Inflammatory macrophage (primary cell): Measurements from ENCODE around the gene DTNB.

Experiments
- DNase-seq, 2 donors: peaks; one replicate each; pipeline ENCODE4 v3.0.0-alpha.2; 2020 to 2022

DTNB gene

DNA sequence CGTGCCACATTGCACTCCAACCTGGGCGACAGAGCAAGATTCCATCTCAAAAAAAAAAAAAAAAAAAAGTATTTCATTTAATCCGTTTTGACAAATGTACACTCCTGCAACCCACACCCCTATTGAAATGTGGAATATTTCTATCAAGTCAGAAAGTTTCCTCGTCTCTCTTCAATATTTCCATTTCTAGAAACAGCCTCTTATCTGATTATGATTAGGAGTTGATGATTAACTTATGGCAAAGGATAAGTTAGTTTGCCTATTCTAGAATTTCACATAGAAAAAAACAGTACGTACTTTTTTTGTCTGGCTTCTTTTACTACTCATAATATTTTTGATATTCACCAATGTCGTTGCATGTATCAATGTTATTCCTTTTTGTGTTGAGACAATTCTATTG lies 224.6 kb downstream of the DTNB start:
- no peak for DNase-seq

DNA sequence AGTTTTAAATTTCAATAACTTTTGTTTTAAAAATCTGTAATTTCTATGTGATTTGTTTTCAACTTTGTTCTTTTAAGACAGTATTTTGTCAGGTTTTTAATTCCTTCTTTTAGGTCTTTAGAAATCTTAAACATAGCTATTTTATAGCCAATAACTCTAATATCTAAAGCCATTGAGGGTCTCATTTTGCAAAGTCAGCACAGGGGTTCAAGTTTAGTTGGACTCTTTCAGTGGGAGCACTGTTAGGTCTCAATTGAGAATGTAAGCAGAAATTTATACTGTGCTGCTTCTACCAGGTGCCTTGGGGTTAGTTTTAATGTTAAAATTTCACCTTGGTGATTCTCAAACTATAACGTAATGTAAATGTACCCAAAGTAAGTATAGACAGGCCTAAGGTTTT lies 226.4 kb downstream of the DTNB start:
- no peak for DNase-seq

DNA sequence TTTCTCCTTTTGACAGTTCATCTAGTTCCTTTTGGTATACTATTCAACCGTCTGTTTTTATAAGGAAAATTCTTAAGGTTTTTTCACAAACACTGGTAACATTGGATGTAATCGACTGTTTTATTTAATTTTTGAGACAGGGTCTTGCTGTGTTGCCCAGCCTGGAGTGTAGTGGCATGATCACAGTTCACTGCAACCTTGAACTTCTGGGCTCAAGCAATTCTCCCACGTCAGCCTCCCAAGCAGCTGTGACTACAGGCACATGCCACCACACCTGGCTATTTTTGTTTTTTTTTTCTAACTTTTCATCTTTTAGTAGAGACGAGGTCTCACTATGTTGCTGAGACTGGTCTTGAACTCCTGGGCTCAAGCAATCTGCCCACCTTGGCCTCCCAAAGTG lies 227.3 kb downstream of the DTNB start:
- DNase-seq = no peak

DNA sequence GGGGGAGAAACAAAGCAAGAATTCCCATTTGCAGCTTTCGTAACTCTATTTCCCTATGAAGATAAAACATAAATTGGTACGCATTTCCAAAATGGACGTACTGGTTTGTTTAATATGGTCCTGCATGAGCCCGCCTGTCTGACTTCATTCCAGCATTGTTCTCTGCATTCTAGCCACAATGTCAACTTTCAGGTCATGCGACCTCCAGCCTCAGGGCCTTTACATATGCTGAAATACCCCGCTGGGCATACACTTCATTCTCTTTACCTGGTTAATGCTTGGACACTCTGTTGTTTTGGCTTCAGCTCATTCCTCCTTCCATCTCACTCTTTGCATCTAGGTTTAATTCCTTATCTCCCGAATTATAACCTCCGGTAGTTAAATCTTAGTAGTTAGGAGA lies 227.9 kb downstream of the DTNB start:
- DNase-seq = no peak

DNA sequence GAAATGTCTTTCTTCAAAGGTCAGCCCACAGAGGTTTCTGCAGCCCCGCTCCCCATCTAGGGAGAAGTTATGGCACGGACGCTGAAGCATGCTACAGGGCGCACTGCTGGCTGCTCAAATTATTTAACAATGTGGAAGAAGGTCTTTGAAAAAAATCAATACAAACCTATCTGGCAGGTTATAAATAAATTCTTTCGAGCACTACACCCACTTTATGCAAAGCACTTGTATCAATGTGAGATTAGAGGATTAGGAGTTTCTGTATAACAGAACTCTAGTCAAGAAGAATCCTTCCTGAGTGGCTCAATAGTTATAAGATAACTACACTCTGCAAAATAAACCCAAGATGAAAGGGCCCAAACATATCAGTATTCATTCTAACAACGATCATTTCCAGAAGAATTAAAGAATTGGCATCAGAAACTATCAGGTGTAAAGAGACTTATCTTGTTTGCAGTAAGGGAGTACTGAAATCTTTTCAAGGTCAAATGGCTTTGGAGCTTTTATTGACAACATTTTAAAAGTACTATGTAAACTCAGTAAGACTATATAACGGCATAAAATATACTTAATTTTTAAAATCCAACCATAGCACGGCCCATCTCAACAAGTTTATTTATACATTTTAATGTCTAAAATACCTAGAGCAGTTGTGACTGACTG lies 228.6 kb downstream of the DTNB start:
- no peak for DNase-seq

DNA sequence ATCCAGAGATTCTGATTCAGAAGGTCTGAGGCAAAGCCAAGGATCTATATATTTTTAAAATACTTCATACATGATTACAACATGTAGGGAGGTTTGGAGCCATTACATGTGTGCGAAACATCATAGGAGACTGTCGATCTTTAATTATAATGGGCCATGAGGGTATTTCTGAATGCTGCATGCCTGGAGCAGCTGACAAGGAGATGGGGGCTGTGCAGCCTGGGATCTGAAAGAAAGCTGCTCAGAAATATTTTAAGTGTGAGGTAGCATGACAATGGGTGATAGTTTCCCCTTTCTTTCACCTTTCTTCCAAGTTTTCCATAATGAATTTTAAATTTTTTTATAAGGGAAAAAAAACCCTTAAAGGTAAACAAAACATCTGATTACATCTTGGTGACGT lies 229.6 kb downstream of the DTNB start:
- DNase-seq = no peak

DNA sequence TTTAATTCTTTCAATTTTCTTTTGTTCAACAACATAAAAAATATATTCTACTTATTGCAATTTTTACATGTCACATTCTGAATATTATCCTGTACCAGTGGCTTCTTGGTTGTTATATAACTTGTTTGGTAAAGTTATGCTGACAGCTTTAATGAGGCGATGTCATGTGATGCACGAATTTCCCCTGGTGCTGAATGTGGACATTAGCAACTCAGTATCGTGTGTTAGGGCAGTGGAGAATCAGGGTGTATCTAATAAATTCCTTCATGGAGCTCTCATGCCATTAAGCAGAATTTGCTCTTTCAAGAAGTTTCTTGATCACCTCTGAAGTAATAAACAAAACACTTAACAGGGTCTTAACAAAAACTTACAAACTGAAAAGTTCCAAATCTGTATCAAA lies 232.0 kb downstream of the DTNB start:
- DNase-seq = no peak

DNA sequence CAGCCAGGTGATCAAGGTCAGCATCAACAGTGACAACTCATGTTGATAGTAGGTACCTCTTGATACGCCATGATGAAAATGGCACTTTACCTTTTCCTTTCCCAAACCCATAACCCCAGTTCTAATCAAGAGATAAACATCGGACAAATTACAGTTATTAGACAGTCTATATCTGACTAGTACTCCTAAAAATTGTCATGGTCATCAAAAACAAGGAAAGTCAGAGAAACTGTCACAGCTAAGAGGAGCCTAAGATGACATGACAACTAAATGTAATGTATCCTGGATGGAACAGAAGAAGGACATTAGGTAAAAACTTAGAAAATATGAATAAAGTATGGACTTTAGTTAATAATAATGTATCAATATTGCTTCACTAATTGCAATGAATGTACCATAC lies 234.6 kb downstream of the DTNB start:
- no peak for DNase-seq

DNA sequence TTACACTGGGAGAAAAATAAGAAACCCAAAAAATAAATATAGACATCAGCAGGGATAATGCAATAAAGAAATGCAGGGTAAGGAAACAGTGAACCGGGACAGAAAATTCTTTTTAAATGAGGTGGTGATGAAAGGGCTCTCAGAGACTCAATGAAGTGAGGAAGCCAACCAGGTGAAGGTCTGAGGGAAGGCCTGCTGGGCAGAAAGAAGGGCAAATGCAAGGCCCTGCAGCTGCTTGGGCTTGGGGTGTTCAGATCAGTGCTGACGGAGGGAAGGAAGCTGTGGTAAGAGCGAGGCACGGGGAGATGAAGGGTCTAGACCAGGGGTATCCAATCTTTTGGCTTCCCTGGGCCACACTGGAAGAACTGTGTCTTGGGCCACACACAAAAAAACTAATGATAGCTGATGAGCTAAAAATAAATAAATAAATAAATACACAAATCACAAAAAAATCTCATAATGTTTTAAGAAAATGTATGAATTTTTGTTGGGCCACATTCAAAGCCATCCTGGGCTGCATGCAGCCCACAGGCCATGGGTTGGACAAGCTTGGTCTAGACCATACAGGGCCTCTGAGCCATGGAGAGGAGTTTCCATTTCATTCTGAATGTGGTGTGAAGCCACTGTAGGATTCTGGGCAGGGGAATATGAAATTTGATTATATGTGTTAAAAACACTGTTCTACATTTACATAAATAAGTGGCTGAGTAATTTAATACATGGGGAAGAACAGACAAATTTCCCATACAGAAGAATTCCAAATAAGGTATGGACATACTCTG lies 235.3 kb downstream of the DTNB start:
- DNase-seq = no peak

DNA sequence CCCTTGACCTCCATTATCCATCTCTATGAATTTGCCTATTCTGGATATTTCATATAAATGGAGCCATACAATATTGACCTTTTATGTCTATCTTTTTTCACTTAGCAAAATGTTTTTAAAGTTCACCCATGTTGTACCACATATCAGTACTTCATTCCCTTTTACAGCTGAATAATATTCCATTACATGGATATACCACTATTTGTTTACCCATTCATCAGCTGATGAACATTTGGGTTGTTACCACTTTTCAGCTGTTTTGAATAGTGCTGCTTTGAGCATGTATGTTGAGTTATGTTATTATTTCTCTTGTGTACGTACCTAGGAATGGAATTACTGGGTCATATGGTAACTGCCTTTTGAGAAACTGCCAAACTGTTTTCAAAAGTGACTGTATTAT lies 238.0 kb downstream of the DTNB start:
- no peak for DNase-seq

DNA sequence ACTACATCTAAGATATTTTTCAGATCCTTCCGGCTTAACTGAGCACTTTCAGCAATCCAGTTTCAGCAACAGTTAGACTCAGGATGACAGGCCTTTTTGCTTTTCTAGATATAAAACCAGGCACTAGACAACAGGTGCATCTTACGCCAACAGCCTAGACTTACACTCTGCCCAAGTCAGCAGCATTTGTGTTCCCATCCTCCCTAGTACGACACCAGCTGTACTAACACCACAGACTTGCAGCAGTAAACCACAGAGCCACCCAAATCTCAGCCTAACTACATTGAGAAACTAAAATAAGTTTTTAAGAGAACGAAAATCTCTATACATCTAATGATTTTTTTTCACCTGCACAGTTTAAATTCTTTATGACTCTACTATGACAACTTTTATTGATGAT lies 241.8 kb downstream of the DTNB start:
- no peak for DNase-seq

DNA sequence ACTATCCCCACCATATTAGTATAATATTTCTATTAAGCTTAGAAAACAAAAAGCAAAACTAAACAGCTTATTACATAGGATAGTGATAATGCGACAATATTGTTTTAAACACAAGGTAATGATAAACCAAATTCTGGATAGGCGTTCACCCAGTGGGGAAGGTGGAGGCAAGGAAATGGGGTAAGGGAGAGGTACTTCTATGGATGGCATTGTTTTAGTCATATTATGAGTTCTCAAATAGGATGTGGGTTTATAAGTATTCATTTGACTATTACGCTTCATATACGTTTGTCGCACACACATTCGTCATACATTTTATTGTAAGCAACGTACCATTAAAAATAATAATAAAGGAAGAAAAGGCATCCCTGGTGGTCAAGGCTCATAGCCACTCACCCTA lies 242.8 kb downstream of the DTNB start:
- DNase-seq = no peak

DNA sequence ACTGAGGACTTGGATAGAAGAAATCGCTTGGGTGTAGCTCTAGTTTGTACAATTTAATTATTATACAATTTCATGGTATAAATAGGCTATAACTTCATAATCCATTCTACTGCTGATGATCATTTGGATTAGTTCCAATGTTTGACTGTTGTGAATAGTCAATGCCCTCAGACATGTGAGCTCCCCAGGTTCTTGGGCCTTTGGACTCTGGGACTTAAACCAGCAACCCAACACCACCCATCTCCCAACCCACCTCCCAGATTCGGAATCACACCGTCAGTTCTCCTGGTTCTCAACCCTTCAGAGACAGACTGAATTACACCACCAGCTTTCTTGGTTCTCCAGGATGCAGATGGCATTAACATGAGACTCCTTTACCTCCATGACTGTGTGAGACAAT lies 247.1 kb downstream of the DTNB start:
- DNase-seq = no peak

DNA sequence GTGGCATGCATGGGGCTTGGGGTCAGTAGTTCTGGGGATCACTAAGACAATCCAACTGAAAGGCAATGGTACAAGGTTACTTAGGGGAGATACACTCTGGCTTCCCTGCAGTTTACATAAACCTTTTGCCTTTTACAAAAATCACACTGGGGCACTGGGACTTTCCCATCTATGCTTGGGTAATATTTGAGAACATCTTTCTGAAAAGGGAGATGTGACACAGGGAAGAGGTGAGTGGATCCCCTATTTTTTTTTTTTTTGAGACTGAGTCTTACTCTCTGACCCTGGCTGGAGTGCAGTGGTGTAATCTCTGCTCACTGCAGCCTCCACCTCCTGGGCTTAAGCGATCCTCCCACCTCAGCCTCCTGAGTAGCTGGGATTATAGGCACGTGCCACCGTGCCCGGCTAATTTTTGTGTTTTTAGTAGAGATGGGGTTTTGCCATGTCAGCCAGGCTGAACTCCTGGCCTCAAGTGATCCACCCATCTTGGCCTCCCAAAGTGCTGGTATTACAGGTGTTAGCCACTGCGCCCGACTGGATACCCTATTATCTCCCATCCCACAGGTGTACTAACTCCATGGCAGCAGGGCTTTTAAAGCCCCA lies 248.8 kb downstream of the DTNB start:
- no peak for DNase-seq

DNA sequence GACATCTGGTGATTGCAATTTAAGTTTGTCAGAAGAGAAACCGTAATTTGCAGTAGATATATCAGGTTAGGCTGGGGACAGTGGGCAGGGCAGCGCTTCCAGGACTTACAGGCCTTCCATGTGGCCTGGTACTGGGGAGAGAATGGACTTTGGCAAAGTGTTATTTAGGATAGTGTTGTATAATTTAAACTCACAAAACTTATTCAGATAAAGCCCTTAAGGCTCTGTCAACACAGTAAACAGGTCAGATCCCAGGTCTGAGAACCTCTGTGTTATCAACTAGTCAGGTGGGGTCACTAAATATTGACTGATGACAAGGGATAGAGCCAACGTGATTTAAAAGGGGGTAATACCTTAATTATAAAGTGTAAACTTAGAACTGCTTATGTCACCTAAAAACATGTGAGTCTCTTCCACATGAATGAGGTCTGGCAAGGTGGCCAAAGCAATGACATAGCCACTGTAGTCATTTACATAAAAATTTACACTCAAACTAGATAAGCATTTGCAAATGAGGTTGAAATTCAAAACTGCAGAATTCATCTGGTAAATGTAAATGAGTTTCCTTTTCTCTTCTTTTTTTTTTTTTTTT lies 251.5 kb downstream of the DTNB start:
- no peak for DNase-seq

DNA sequence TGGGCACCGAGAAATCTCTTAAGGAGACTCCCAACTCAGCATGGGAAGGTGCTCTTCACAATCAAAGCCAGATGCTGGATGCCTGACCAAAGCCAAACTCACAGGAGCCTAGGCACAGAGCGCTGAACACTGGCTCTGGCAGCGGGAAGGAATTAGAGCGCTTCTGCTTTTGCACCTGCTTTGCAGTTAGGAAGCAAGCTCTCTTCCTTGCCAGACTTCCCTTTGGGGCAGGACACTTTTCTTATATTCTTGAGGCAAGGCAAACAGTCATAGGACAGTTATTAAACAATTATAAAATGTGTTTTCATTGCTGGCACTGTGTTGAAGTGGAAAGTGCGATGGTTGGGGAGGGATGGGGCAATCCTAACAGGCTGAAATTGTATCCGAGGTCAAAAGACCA lies 252.1 kb downstream of the DTNB start:
- DNase-seq = peak; percentile 37 to 43

DNA sequence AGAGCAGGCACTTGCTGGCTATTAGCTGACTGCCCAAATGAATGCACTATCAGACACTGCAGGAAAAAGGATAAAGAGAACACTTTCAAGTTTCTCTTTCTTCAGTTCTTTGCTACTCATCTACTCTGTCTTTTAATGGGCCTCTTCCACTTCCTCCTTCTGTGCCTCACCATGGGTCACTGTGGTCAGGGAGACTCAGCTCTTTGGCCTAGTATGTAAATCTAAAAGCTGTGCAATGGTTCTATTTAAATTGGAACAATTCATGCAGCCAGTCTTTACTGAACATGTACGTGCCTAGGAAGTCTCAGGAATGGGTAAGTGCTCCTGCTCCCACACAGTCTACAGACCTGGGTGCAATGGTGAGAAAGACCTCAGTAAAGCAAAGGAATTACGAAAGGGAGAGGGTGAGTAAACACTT lies 252.5 kb downstream of the DTNB start:
- DNase-seq = peak; percentile 52 to 73

DNA sequence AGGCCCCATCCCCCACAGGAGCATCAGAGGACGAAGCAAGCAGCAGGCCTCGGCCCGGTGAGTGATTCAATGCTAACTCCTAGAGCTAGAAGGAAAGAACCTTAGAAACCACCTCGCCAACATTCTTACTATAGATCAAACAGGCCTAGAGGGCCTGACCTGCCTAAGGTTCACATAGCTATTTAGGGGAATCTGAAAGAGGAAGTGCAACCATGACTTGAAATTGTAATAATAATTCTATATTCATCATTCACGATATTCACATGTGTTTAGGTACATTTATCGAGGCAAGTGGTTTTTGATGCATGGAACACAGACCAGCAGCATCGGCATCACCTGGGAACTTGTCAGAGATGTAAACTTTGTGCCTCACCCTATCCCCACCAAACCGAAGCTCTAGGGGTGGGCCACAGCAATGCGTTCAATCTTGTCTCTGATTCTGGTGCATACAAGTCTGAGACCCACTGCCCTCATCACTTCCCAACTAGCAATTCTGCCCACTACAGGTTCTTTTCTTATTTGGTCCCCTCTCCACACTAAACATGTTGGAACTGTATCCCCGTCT lies 253.6 kb downstream of the DTNB start:
- no peak for DNase-seq

DNA sequence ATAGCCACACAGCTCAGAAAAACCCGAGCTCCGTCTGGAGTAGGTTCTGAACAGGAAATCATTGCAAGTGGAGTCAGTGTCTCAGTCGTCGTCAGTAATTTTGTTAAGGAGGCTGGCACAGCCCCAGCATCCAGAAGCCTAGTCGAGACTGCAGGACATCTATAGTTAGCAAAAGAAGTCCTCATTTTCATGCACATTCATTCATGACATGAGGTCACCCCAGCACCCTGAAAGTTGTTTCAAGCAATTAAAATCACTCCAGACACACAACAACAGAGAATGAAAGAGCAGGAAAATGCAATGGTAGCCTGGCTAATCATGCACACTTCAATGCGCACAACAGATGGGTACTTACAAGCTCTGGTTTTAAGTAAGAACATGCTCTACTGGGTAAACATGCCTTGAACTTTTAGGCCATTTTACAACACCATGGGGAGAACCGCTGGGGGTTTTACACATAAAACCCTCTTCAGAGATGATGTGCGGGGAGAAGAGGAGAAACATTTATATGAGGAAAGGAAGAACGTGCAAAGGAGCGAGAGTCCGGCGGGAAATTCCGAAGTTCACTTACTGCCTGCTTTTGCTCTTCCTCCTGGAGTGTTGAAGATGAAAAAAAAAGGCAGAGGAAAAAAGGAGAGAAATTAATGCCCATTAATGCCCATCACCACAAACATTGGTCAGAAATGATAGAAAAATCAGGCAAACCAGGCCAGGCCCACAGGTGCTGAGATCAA lies 254.3 kb downstream of the DTNB start:
- DNase-seq = no peak

DNA sequence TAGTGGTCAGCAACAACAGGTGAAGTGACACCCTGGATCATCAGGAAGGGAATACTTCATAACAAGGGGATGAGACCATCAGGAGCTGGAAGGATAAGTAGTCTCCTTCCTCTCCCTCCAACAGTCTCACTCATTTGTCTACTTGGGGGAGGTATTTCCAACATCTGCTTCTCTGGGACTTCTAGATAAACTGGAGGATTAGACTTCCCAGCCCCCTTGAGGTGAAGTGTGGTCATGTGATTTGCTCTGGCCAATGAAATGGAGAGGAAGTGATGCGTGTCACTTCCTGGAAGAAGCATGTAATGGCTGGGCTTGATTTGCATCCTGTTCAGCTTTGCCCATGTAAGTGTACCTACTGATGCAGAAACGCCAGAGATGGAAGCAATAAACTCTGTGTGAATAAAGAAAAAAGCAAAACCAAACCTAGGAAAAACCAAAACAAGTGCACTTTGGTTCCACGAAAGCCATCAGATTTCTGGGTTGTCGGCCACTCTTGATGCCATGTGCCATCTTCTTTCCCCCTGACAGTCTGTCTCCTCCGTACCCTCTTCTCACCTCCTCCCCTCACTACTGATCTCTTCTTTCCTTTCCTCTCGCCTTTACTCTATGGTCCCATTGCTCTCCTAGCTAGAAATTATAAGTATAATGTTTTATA lies 255.5 kb downstream of the DTNB start:
- DNase-seq = no peak

DNA sequence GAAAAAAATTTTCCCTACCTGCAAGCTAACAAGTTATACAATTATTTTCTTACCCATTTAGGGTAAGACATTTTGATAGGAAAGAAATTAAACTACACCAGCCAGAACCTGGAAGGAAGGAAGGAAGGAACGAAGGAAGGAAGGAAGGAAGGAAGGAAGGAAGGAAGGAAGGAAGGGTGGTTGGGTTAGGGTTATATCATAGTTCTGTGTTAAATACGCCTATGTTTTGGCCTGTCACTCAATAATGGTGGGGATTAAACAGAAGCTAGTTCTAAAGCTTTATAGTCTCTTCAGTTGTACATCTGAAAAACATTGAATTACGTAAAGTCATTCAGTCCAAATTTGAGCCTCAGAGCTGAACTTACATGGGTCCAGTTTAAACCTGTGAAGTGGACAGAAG lies 256.7 kb downstream of the DTNB start:
- DNase-seq = no peak

DNA sequence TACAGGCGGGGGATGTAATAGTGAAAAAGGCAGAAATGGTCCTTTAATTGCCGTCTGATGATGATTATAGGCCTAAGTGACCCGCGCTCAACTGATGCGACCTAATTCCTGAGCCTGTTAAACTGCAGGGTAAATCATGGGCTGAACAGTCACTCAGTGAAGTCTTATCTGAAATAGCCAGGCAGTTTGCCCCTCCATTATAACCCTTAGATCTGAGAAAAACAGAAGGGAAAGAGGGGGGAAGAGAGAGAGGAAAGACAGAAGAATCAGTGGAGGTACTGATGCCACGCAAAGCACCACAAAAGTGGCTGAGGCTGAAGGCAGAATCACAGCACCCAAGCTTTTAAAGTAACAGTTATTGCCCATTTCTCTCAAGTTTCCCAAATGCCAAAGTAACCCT lies 258.6 kb downstream of the DTNB start:
- no peak for DNase-seq
